Activated CD4-positive, CD25-positive, alpha-beta regulatory T cell treated with anti-CD3 and anti-CD28 coated beads, Interleukin-2, amount 50 U/mL, for 24 hours (primary cell): ENCODE measurements around the gene TRAF1.

Experiments used
- ATAC-seq, 2 donors: fragments of 150-1000 bp; cut with Tn5 transposase; one replicate each; pipeline ENCODE4 v1.10.0; 2021; ENCODE audit warnings: mild to moderate bottlenecking in 1 of 2, moderate library complexity in 1 of 2

TRAF1 gene

DNA sequence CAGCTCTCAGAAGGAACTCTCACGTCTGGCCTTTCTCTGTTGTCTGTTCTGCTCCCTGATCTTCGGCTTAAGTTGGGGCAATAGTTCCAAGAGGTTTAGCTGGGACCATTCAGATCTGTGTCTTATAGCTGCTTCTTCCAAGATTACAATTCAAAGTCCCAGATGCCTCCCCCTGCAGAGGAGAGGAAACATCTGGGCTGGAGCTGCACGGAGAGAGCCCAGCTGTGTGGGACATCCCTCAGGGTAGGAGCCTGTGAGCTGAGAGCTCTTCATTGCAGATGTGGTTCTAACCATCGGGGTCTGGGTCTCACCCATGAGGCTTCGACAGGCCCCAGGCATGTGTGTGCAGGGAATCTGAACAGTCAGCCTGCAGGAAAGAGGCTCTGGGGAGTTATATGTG is 40.6 kb downstream of the TRAF1 start:
- ATAC-seq: no peak

DNA sequence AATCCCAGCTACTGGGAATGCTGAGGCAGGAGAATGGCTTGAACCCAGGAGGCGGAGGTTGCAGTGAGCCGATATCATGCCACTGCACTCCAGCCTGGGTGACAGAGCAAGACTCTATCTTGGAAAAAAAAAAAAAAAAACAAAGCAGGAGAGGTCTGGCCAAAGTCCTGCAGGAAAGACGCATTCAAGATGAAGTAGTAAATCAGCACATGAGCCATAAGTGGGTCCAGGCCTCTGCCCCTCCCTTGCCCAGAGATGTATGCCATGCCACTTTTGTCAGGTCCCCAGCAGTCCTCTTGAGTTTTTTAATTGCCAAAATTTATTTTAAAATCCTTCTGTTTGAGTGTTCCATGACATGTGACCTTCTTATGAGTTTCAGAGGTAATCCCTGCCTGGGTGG is 41.1 kb downstream of the TRAF1 start:
- ATAC-seq: no peak

- no peak for ATAC-seq
Measured at GRCh38 chr9:120883608-120883996, 43.0 kb downstream of the TRAF1 start.

- ATAC-seq: no peak
Measured at GRCh38 chr9:120882935-120883607, 43.5 kb downstream of the TRAF1 start.

DNA sequence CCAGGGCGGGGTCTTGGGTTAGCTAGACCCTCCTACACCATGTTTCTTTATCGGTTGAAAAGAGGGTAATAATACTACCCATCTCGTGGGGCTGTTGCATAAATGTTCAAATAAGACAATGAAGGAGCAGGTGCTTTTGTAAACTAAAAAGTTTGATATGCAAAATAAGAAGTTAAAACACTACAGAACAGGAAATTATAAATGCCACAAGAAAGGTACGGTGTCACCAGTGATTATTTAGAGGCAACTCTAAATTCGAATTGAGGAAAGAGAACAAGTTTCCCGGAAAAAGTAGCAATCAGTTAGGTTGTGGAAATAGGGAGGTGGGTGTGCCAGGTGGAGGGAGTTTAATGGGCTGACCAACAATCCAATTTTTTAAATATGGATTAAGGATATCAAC is 47.1 kb downstream of the TRAF1 start:
- ATAC-seq: no peak

DNA sequence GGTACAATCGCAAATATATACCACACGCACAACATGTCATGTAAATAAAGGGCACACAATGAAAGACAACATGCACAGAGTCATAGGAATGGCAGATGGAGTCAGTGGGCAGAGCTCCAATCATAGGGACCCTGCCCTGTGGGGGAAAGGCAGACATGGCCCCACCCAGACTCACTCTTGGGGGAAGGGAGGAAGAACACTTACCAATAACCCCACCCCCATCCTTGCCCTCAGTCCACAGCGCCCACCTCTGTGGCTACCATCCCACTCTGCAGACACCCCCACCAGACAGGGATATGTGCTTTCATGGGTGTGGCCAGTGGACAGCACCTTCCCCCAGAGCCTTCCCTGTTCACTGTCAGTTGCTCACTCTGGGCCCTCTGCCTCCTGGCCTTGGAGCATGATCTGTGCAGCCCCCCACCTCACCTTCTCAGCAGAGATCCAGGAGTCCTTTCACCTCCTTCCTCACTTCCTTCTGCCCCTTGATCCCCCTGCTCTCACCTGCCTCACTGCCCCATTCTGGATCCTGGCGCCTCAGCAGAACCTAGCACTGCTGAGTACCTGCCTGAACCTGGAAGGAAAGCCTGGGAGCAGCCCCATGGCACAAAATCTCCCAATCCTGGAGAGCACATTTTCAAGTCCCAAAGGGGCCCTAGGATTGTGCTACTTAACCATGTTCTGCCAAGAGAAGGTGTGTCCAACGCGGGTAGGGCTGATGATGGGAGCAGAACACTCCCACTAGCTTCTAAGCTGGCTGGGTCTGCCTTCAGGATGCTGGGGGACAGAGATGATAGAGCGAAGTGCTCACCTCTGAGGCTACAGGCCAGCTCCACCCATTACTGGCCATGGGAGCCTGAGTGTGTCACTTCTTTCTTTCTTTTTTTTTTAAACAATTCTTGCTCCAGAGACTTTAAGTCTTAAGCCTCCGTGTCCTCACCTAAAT is 48.1 kb downstream of the TRAF1 start:
- ATAC-seq: no peak

DNA sequence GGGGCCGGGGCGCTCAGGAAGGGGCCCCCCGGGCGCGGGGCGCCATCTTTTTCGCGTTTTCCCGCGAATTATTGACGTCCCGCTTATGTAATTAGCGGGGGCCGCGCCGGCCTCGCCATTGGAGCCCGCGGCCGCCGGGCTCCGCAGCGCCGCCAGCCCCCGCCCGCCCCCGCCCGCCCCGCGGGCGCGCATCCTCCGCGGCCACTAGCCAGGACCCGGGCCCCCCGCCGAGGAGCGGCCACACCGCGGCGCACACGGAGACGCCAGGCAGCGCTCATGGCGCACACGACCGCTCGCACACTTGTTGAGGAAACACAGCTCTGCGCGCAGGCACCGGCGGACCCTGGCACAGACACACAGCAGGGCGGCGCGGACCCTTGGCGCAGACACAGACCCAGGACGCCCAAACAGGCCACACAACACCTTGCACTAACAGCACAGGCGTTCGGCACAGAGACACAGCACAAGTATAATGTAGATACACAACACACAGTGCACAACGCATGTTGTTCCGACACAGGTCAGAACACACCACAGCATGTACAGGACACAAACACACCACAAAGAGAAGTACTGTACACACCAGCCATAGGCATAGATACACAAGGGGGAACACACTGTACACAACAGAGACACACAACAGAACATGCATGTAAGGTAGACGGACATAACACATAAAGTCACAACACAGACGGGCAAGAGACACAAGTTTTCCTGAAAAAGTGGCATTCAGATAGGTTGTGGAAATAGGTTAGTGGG is 49.1 kb downstream of the TRAF1 start:
- peak; percentile 29 to 48 for ATAC-seq

DNA sequence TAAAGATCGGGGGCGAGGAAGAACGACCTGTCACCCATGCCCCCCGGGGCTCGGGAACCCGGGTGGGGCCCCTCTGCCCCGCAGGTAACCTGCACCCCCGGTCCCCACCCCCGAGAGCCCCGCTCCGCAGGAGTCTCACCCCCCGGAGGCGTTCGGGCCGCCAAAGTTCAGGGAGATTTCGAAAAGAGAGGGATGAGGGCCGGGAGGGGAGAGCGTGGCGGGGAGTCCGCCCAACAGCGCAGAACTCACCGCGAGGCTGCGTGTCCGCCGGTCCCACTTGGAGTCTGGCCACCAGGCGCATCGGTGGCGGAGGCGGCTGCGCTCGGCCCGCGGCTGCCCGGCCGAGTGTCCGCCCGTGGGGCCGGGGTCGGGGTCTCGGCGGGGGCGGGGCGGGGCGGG is 49.8 kb downstream of the TRAF1 start, which contains the start of gene PHF19:
Gene PHF19, minus strand, starts transcription at position 347 of the 399 bp plus-strand sequence. CDS start 2,447 bp downstream, outside the sequence.
- peak; percentile 7 to 28 for ATAC-seq

DNA sequence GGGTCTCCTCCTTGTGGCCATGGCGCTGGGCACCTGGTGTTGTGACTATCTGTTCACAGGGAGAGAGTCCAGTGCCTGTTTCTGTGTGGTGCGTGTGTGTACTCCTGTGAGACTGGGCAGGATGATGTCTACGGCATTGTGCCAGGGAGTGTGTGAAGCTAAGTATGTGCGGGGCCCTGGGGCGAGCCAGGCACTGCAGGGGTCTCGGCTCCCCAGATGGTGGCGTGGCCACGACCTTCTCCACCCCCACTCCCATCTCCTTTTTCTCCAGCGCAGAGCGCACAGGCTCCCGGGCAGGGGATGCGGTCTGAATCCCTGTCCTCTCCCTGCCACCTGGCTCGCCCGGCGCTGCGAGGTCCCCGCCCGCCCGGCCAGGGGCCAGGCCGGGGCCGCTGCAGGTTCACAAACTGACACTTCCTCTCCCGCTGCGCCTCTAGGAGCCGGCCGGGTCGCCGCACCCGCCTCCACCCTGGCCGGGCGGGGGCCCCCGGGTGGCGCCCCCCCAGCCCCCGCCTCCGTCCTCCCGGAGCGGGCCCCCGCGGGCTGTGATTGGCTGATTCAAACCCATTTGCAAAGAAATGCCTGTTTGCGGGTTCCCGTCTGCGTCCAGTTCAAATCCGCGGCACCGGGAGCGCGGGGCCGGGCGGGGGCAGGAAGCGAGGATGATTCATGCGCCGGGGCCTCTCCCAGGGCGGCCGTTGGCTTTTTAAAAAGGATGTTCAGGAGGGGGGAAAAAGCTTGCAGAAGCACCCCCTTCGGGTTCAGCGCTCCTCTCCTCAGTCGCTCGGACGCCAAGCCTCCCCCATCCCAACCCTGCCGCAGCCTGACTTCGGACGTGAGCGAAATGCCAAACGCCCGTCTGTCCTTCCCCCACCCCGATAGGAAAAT is 50.4 kb downstream of the TRAF1 start:
- peak; percentile 43 to 51 for ATAC-seq

- ATAC-seq: no peak
Measured at GRCh38 chr9:120875643-120875953, 51.0 kb downstream of the TRAF1 start.

GRCh38 chr9:120875195-120875565 is 51.4 kb downstream of the TRAF1 start:
- no peak for ATAC-seq

GRCh38 chr9:120874226-120875194 is 52.1 kb downstream of the TRAF1 start:
- no peak for ATAC-seq

DNA sequence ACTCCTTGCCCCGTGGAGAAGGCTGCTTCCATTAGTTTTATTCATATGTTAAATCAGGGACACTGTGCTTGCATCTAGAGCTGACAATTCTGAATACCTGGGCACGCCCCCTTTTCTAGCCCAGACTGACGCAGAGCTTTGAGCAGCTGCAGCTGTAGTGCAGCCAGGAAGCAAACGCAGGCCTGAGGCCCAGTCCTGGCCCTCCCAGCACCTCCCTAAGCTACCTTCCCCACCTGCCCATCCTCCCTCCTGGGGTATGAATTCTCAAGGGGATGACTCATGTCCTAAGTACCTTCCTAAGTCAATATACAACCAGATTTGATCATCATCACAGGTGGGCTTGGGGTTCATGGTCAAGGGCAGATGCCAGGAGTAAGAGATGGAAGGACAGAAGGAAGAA is 53.1 kb downstream of the TRAF1 start:
- no peak for ATAC-seq

DNA sequence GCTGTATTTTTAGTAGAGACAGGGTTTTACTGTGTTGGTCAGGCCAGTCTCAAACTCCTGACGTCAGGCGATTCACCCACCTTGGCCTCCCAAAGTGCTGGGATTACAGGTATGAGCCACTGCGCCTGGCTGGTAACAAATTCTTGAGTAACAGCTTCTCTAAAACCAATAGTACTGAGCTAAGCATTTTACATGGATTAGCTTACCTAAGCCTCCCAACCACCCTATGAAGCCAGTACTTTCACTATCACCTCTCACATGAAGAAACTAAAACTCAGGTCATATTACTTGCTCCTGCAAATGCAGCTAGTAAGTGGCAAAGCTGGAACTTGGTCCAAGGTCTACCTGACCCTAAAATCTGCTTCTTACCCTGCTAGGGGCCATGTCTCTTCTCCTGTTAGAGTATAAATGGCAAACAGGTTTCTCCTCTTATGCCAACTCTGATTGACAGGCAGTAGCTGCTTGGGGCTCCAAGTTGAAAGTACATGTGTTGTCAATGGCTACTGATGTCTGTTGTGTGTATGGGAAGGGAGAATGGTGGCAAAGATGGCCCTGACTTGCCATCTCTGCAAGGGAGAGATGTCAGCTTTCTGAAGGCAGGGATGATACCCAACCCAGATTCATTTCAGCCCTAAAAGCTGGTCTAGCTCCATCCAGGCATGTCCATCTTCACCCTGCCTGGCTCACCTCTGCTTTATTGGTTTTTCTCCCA is 53.6 kb downstream of the TRAF1 start:
- ATAC-seq: no peak

DNA sequence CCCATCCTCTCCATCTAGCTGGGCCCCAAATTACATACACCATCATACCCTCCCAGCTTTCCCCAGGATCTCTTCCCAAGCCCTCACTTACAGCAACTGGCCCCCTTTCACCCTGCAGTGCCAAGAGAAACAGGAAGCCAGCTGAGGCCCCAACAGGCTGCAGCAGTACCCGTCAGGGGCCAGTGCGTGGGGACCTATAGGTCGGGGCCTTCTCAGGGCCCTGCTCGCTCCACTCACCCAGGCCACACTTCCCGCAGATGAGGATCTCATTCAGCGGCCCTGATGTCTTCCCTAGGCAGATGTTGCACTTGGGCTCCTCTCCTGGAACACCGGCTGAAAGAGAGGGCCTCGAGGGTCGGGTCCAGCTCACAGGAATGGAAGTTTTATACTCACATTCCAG is 56.4 kb downstream of the TRAF1 start:
- ATAC-seq: no peak

DNA sequence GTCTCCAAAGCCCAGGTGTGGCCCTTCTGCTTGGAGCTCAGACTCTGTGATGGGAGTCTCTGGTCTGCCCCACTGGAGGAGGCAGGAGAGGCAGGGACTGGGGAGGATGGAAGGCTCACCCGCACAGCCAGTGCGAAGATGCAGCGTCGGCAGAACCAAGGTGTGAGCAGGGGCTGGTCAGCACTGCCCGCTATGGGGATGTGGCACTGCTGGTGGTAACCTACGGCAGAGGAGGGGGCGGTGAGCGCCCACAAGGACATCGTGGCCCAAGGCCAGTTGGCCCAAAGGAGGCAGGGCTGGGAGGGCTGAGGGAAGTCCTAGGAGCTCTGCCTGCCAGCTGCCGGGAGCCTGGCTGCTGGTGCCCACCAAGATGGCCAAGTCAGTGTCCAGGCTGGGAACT is 56.9 kb downstream of the TRAF1 start:
- no peak for ATAC-seq

GRCh38 chr9:120869360-120869687 is 57.3 kb downstream of the TRAF1 start:
- no peak for ATAC-seq

- ATAC-seq: peak; percentile 94 to 96
Measured at GRCh38 chr9:120868676-120869359, 57.8 kb downstream of the TRAF1 start.

GRCh38 chr9:120868339-120868675 is 58.3 kb downstream of the TRAF1 start:
- peak; percentile 24 to 34 for ATAC-seq

GRCh38 chr9:120867676-120868338 is 58.8 kb downstream of the TRAF1 start:
- no peak for ATAC-seq
